BLaER1 treated with 17β-estradiol and CSF1 and Interleukin-3, amounts not matched to agents 10 nM and 100 nM (cell line): Measurements from ENCODE around the gene DOK6.
"Not testable (repeated sequence)": the region's sequence is repeated elsewhere in the genome, so short reads cannot be mapped to it uniquely, and the experiment has no call there.

Experiments
- H3K27ac ChIP-seq, 11 experiments: shearing (Covaris generic); formaldehyde crosslinking; 2 replicates each; pipeline ENCODE4 v1.8.1; 2022
- H3K27me3 ChIP-seq, 11 experiments: shearing (Covaris generic); formaldehyde crosslinking; 2 replicates each; pipeline ENCODE4 v1.8.1; 2022
- H3K36me3 ChIP-seq, 11 experiments: shearing (Covaris generic); formaldehyde crosslinking; 2 replicates each; pipeline ENCODE4 v1.8.1; 2022
- H3K4me1 ChIP-seq, 10 experiments: shearing (Covaris generic); formaldehyde crosslinking; 2 replicates each; pipeline ENCODE4 v1.8.1; 2022
- H3K4me2 ChIP-seq, 11 experiments: shearing (Covaris generic); formaldehyde crosslinking; 2 replicates each; pipeline ENCODE4 v1.8.1; 2022
- H3K4me3 ChIP-seq, 10 experiments: shearing (Covaris generic); formaldehyde crosslinking; 2 replicates each; pipeline ENCODE4 v1.8.1; 2022
- H3K9ac ChIP-seq, 11 experiments: shearing (Covaris generic); formaldehyde crosslinking; 2 replicates each; pipeline ENCODE4 v1.8.1; 2022
- H3K9me3 ChIP-seq, 11 experiments: shearing (Covaris generic); formaldehyde crosslinking; replicated peaks in 1 of 11; 2 replicates each; pipeline ENCODE4 v1.8.1; 2022
- H4K20me1 ChIP-seq, 11 experiments: shearing (Covaris generic); formaldehyde crosslinking; 2 replicates each; pipeline ENCODE4 v1.8.1; 2022
- Cebpa-rat ChIP-seq, 11 experiments: shearing (Covaris generic); IDR thresholded peaks; 2 replicates each; pipeline ENCODE4 v1.8.1; 2022

DOK6 gene

GRCh38 chr18:69853051-69853450 is 452.4 kb downstream of the DOK6 start:
- no peak for TF ChIP-seq Cebpa-rat (IDR thresholded peaks at IDR 0.05)
- H3K4me3 ChIP-seq: no peak overlapping the region
- no peak overlapping the region for H3K4me2 ChIP-seq
- H3K36me3 ChIP-seq: no peaks in the 10 kb centered on the region
- H4K20me1 ChIP-seq: no peaks in the 10 kb centered on the region
- no peak overlapping the region for H3K9ac ChIP-seq
- no peaks in the 10 kb centered on the region for H3K4me1 ChIP-seq
- H3K27ac ChIP-seq: no peak overlapping the region
- H3K27me3 ChIP-seq: no peaks in the 10 kb centered on the region
- no peaks in the 10 kb centered on the region for H3K9me3 ChIP-seq

GRCh38 chr18:69854455-69854854 is 453.8 kb downstream of the DOK6 start:
- Histone ChIP-seq H3K9ac (no peak overlapping the region), H3K4me1 (peaks cover 0 to 6% (median 0%) of the 10 kb centered on the region in 10 experiments; a peak in 4 of 20 replicates), H3K36me3 (no peaks in the 10 kb centered on the region), H3K4me2 (no peak overlapping the region), H3K4me3 (no peak overlapping the region), H3K27me3 (no peaks in the 10 kb centered on the region), H3K9me3 (no peaks in the 10 kb centered on the region), H4K20me1 (no peaks in the 10 kb centered on the region), H3K27ac (no peak overlapping the region)
- TF ChIP-seq Cebpa-rat (IDR thresholded peaks at IDR 0.05): no peak

- TF ChIP-seq Cebpa-rat (IDR thresholded peaks at IDR 0.05): no peak
- Histone ChIP-seq H3K4me2 (no peak overlapping the region), H3K36me3 (no peaks in the 10 kb centered on the region), H3K27me3 (no peaks in the 10 kb centered on the region), H4K20me1 (no peaks in the 10 kb centered on the region), H3K4me1 (peaks cover 0 to 6% (median 0%) of the 10 kb centered on the region in 10 experiments; a peak in 4 of 20 replicates), H3K27ac (no peak overlapping the region), H3K4me3 (no peak overlapping the region), H3K9ac (no peak overlapping the region), H3K9me3 (no peaks in the 10 kb centered on the region)
Observed at GRCh38 chr18:69858897-69859296, 458.2 kb downstream of the DOK6 start.

GRCh38 chr18:69864802-69865201 is 464.1 kb downstream of the DOK6 start:
- H3K4me2 ChIP-seq, H3K9ac ChIP-seq, H3K27ac ChIP-seq, H3K4me1 ChIP-seq, H4K20me1 ChIP-seq, H3K4me3 ChIP-seq, H3K27me3 ChIP-seq, H3K36me3 ChIP-seq, H3K9me3 ChIP-seq: not testable (repeated sequence)

- no peak overlapping the region for H3K27ac ChIP-seq
- H3K4me3 ChIP-seq: no peak overlapping the region
- no peaks in the 10 kb centered on the region for H3K27me3 ChIP-seq
- H3K4me2 ChIP-seq: no peak overlapping the region
- TF ChIP-seq Cebpa-rat (IDR thresholded peaks at IDR 0.05): no peak
- no peaks in the 10 kb centered on the region for H4K20me1 ChIP-seq
- H3K4me1 ChIP-seq: no peaks in the 10 kb centered on the region
- no peaks in the 10 kb centered on the region for H3K36me3 ChIP-seq
- no peaks in the 10 kb centered on the region for H3K9me3 ChIP-seq
- H3K9ac ChIP-seq: no peak overlapping the region
Observed at GRCh38 chr18:69865776-69866175, 465.1 kb downstream of the DOK6 start.

- no peaks in the 10 kb centered on the region for H3K9me3 ChIP-seq
- no peak for TF ChIP-seq Cebpa-rat (IDR thresholded peaks at IDR 0.05)
- H3K4me1 ChIP-seq: no peaks in the 10 kb centered on the region
- no peaks in the 10 kb centered on the region for H4K20me1 ChIP-seq
- no peak overlapping the region for H3K27ac ChIP-seq
- no peaks in the 10 kb centered on the region for H3K36me3 ChIP-seq
- no peaks in the 10 kb centered on the region for H3K27me3 ChIP-seq
- no peak overlapping the region for H3K4me3 ChIP-seq
- H3K9ac ChIP-seq: no peak overlapping the region
- no peak overlapping the region for H3K4me2 ChIP-seq
Observed at GRCh38 chr18:69866212-69866611, 465.5 kb downstream of the DOK6 start.

- H3K27me3 ChIP-seq: no peaks in the 10 kb centered on the region
- no peaks in the 10 kb centered on the region for H3K4me1 ChIP-seq
- H3K4me2 ChIP-seq: no peak overlapping the region
- no peak overlapping the region for H3K27ac ChIP-seq
- no peaks in the 10 kb centered on the region for H3K36me3 ChIP-seq
- TF ChIP-seq Cebpa-rat (IDR thresholded peaks at IDR 0.05): no peak
- H3K9me3 ChIP-seq: no peaks in the 10 kb centered on the region
- H4K20me1 ChIP-seq: no peaks in the 10 kb centered on the region
- no peak overlapping the region for H3K9ac ChIP-seq
- H3K4me3 ChIP-seq: no peak overlapping the region
Observed at GRCh38 chr18:69870736-69871135, 470.0 kb downstream of the DOK6 start.

- Histone ChIP-seq H3K9me3 (no peaks in the 10 kb centered on the region), H3K36me3 (no peaks in the 10 kb centered on the region), H3K4me3 (no peak overlapping the region), H3K4me2 (no peak overlapping the region), H4K20me1 (no peaks in the 10 kb centered on the region), H3K9ac (no peak overlapping the region), H3K27me3 (no peaks in the 10 kb centered on the region), H3K4me1 (no peaks in the 10 kb centered on the region), H3K27ac (no peak overlapping the region)
- no peak for TF ChIP-seq Cebpa-rat (IDR thresholded peaks at IDR 0.05)
Observed at GRCh38 chr18:69871363-69871762, 470.7 kb downstream of the DOK6 start.

GRCh38 chr18:69872661-69873060 is 472.0 kb downstream of the DOK6 start:
- no peak for TF ChIP-seq Cebpa-rat (IDR thresholded peaks at IDR 0.05)
- H3K36me3 ChIP-seq: no peaks in the 10 kb centered on the region
- H3K4me3 ChIP-seq: no peak overlapping the region
- H3K27me3 ChIP-seq: no peaks in the 10 kb centered on the region
- H3K27ac ChIP-seq: no peak overlapping the region
- H4K20me1 ChIP-seq: no peaks in the 10 kb centered on the region
- no peak overlapping the region for H3K9ac ChIP-seq
- H3K4me2 ChIP-seq: no peak overlapping the region
- H3K4me1 ChIP-seq: no peaks in the 10 kb centered on the region
- H3K9me3 ChIP-seq: no peaks in the 10 kb centered on the region

GRCh38 chr18:69874058-69874457 is 473.4 kb downstream of the DOK6 start:
- no peaks in the 10 kb centered on the region for H3K27me3 ChIP-seq
- no peak for TF ChIP-seq Cebpa-rat (IDR thresholded peaks at IDR 0.05)
- H3K36me3 ChIP-seq: no peaks in the 10 kb centered on the region
- no peak overlapping the region for H3K4me3 ChIP-seq
- H3K4me2 ChIP-seq: no peak overlapping the region
- no peaks in the 10 kb centered on the region; a peak in 1 of 22 replicates for H3K9me3 ChIP-seq
- no peak overlapping the region for H3K9ac ChIP-seq
- no peaks in the 10 kb centered on the region for H3K4me1 ChIP-seq
- H3K27ac ChIP-seq: no peak overlapping the region
- no peaks in the 10 kb centered on the region for H4K20me1 ChIP-seq

GRCh38 chr18:69876490-69876889 is 475.8 kb downstream of the DOK6 start:
- TF ChIP-seq Cebpa-rat (IDR thresholded peaks at IDR 0.05): no peak
- no peaks in the 10 kb centered on the region for H3K27me3 ChIP-seq
- no peaks in the 10 kb centered on the region; a peak in 1 of 22 replicates for H3K9me3 ChIP-seq
- no peaks in the 10 kb centered on the region for H3K4me1 ChIP-seq
- no peak overlapping the region for H3K4me2 ChIP-seq
- H3K4me3 ChIP-seq: no peak overlapping the region
- no peaks in the 10 kb centered on the region for H3K36me3 ChIP-seq
- no peaks in the 10 kb centered on the region for H4K20me1 ChIP-seq
- no peak overlapping the region for H3K9ac ChIP-seq
- no peak overlapping the region for H3K27ac ChIP-seq
